ENCODE measurements around the gene SF3A1. TPM values are rescaled to one million over a fixed set of nuclear protein-coding genes. Genes with fewer than 3 reads are reported as not detected.

Gene SF3A1
- total and polyA plus RNA-seq, 4 donors: 19.6 to 41.6 (median 23.9) TPM

GRCh38 chr22:30385942-30386341 is 29.2 kb upstream of the SF3A1 start:
- H3K4me1 ChIP-seq (ENCODE audit: control insufficient read depth in 4 of 4, insufficient read depth in 4 of 4, low read length in 3 of 4): peaks cover 6 to 14% (median 10%) of the 10 kb centered on the region in 4 donors
- no peak for TF ChIP-seq SP1 (IDR thresholded peaks at IDR 0.05)
- TF ChIP-seq ATF3 (IDR thresholded peaks at IDR 0.05): no peak
- TF ChIP-seq JUND (IDR thresholded peaks at IDR 0.05): no peak
- TF ChIP-seq NR2F2 (IDR thresholded peaks at IDR 0.05): no peak
- TF ChIP-seq CTCF (IDR thresholded peaks at IDR 0.05; ENCODE audit: low read depth, low read length, missing input control): no peak
- TF ChIP-seq HNF4A (conservative IDR thresholded peaks at IDR 0.05): no peak
- TF ChIP-seq REST (IDR thresholded peaks at IDR 0.05): no peak
- TF ChIP-seq HNF4G (IDR thresholded peaks at IDR 0.05): no peak
- TF ChIP-seq EGR1 (IDR thresholded peaks at IDR 0.05; ENCODE audit: low read depth in 2 of 2): no peak
- TF ChIP-seq TAF1 (conservative IDR thresholded peaks at IDR 0.05): no peak
- TF ChIP-seq YY1 (IDR thresholded peaks at IDR 0.05): no peak
- no peak for TF ChIP-seq ZBTB33 (IDR thresholded peaks at IDR 0.05)
- no peak for TF ChIP-seq MAX (IDR thresholded peaks at IDR 0.05)
- TF ChIP-seq FOXA2 (IDR thresholded peaks at IDR 0.05): no peak
- TF ChIP-seq FOXA1 (IDR thresholded peaks at IDR 0.05): no peak
- no peak for TF ChIP-seq RAD21 (IDR thresholded peaks at IDR 0.05)
- no peak for TF ChIP-seq RXRA (IDR thresholded peaks at IDR 0.05)
- peaks cover 0 to 16% (median 1%) of the 10 kb centered on the region in 4 donors for H3K36me3 ChIP-seq (ENCODE audit: control insufficient read depth in 4 of 4, insufficient read depth in 3 of 4, low read depth in 1 of 4, low read length in 3 of 4)
- DNase-seq (ENCODE audit: low spot score): no peak
- H3K4me3 ChIP-seq (ENCODE audit: low read depth in 1 of 3, low read length in 3 of 3): no peak overlapping the region
- no peak overlapping the region for H3K9ac ChIP-seq (ENCODE audit: low read depth in 1 of 2, low read length in 2 of 2)
- H3K27ac ChIP-seq (ENCODE audit: low read depth in 1 of 2, low read length in 2 of 2): no peak overlapping the region
- WGBS: 96% methylated on average over 10 of the region's 10 CpGs
- H3K9me3 ChIP-seq (ENCODE audit: control insufficient read depth in 4 of 4, low read length in 3 of 4): no peaks in the 10 kb centered on the region
- no peaks in the 10 kb centered on the region for H3K27me3 ChIP-seq (ENCODE audit: control insufficient read depth in 4 of 4, insufficient read depth in 4 of 4, low read length in 3 of 4)

GRCh38 chr22:30383061-30383460 is 26.4 kb upstream of the SF3A1 start:
- TF ChIP-seq FOXA1 (IDR thresholded peaks at IDR 0.05): no peak
- no peak for TF ChIP-seq TAF1 (conservative IDR thresholded peaks at IDR 0.05)
- TF ChIP-seq REST (IDR thresholded peaks at IDR 0.05): no peak
- no peak for TF ChIP-seq GABPA (IDR thresholded peaks at IDR 0.05 in 1 of 2, conservative IDR thresholded peaks at IDR 0.05 in 1 of 2)
- TF ChIP-seq HNF4A (conservative IDR thresholded peaks at IDR 0.05): no peak
- no peak for TF ChIP-seq JUND (IDR thresholded peaks at IDR 0.05)
- no peak for TF ChIP-seq SP1 (IDR thresholded peaks at IDR 0.05)
- no peak for TF ChIP-seq MAX (IDR thresholded peaks at IDR 0.05)
- TF ChIP-seq YY1 (IDR thresholded peaks at IDR 0.05): no peak
- no peak for TF ChIP-seq RXRA (IDR thresholded peaks at IDR 0.05)
- no peak for TF ChIP-seq ZBTB33 (IDR thresholded peaks at IDR 0.05)
- peaks cover 6 to 14% (median 10%) of the 10 kb centered on the region in 4 donors for H3K4me1 ChIP-seq (ENCODE audit: control insufficient read depth in 4 of 4, insufficient read depth in 4 of 4, low read length in 3 of 4)
- 89% methylated on average over 3 of the region's 3 CpGs for WGBS

More at GRCh38 chr22:30383061-30383460, 26.4 kb upstream of the SF3A1 start:
- no peak for DNase-seq (ENCODE audit: low spot score)
- no peaks in the 10 kb centered on the region for H3K27me3 ChIP-seq (ENCODE audit: control insufficient read depth in 4 of 4, insufficient read depth in 4 of 4, low read length in 3 of 4)
- no peaks in the 10 kb centered on the region for H3K9me3 ChIP-seq (ENCODE audit: control insufficient read depth in 4 of 4, low read length in 3 of 4)
- H3K27ac ChIP-seq (ENCODE audit: low read depth in 1 of 2, low read length in 2 of 2): no peak overlapping the region
- H3K9ac ChIP-seq (ENCODE audit: low read depth in 1 of 2, low read length in 2 of 2): no peak overlapping the region
- H3K36me3 ChIP-seq (ENCODE audit: control insufficient read depth in 4 of 4, insufficient read depth in 3 of 4, low read depth in 1 of 4, low read length in 3 of 4): peaks cover 0 to 21% (median 4%) of the 10 kb centered on the region in 4 donors
- no peak overlapping the region for H3K4me3 ChIP-seq (ENCODE audit: low read depth in 1 of 3, low read length in 3 of 3)

All from liver (tissue), 9 donors.